Esophagus muscularis mucosa (tissue), 4 donors: ENCODE measurements around the gene RAB9B. TPM values are rescaled to one million over a fixed set of nuclear protein-coding genes. Genes with fewer than 3 reads are reported as not detected.

Experiments used
- DNase-seq: peaks from one replicate; pipeline ENCODE4 v3.0.0-alpha.2; 2017; ENCODE audit errors: extremely low spot score
- H3K27ac ChIP-seq, 4 donors: fragments of 200-600 bp; sonication (generic); replicated peaks in 1 of 4; 1 replicate in 3 of 4; 2 replicates in 1 of 4; pipeline ENCODE4 v1.5.1; 2016 to 2019; ENCODE audit warnings: mild to moderate bottlenecking in 1 of 4
- H3K27me3 ChIP-seq, 4 donors: fragments of 200-600 bp; sonication (generic); one replicate each; pipeline versions ENCODE4 v1.5.1 to v1.6.0; 2016 to 2019
- H3K36me3 ChIP-seq, 4 donors: fragments of 200-600 bp; sonication (generic); one replicate each; pipeline ENCODE4 v1.5.1; 2016 to 2019
- H3K4me1 ChIP-seq, 4 donors: fragments of 200-600 bp; sonication (generic); one replicate each; pipeline ENCODE4 v1.5.1; 2016 to 2019
- H3K4me3 ChIP-seq, 4 donors: fragments of 200-600 bp; sonication (generic); 1 replicate in 2 of 4; 2 replicates in 2 of 4; pipeline ENCODE4 v1.5.1; 2016 to 2019; ENCODE audit warnings: mild to moderate bottlenecking in 4 of 4, moderate library complexity in 1 of 4
- H3K9me3 ChIP-seq, 4 donors: fragments of 200-600 bp; sonication (generic); 1 replicate in 3 of 4; 2 replicates in 1 of 4; pipeline ENCODE4 v1.5.1; 2016 to 2019
- EP300 ChIP-seq: sonication (generic); formaldehyde crosslinking; IDR thresholded peaks from one replicate; pipeline ENCODE4 v1.6.1; 2017; ENCODE audit warnings: antibody characterized with exemption
- POLR2A ChIP-seq: fragments of 450-650 bp; IDR thresholded peaks from one replicate; pipeline ENCODE4 v1.6.1; 2017; ENCODE audit warnings: antibody characterized with exemption, moderate library complexity, mild to moderate bottlenecking, low read depth
- POLR2AphosphoS5 ChIP-seq, 2 donors: sonication (generic); formaldehyde crosslinking; IDR thresholded peaks; one replicate each; pipeline ENCODE4 v1.6.1; 2017; ENCODE audit warnings: antibody characterized with exemption in 2 of 2
- WGBS: methylation state at CpG from one replicate; pipeline ENCODE4 v1.1.5; 2018; 5-methylcytosine and 5-hydroxymethylcytosine counted together
- intact Hi-C: fragments of 100-400 bp; cut with DNase I; formaldehyde crosslinking; loops from one replicate; pipeline ENCODE4 v1.15.1; 2023
- total RNA-seq, 4 donors: library from RNA; depleted of rRNA; stranded (reverse); fragments of >200 nt; gene quantifications; one replicate each; pipeline versions ENCODE4 v1.1.0 to v1.2.1, GENCODE V29; 2016
- TF ChIP-seq, protein P1 (sequence below), 3 experiments: fragments of 200-600 bp in 2 of 3; fragments of 450-650 bp in 1 of 3; sonication (generic) in 2 of 3; IDR thresholded peaks; one replicate each; pipeline ENCODE4 v1.5.1; 2017 to 2019; ENCODE audit warnings: antibody characterized with exemption in 3 of 3, mild to moderate bottlenecking in 2 of 3, moderate library complexity in 1 of 3

RAB9B gene
- total RNA-seq, 4 donors from 2014 or later: 8.9 to 13.6 (median 11.1) TPM

DNA sequence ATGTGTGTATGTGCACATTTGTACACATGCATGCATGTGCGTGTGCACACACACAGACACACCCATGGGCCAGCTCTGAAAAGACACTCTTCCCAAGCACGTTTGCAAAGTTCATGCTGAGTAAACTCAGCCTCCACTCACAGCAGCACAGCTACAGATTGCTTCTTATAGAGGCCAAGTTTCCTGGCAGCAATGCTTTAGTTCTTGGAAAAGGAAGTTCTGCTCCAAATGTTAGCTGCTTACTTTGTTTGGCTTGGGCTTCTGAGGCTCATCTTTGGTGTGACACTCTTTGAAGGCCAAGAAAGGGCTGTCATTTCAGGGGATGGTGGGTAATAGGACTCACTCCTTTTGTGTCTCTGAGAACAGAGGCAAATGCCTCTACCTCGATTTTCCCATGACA is 48.9 kb downstream of the RAB9B start:
- H3K36me3 ChIP-seq: no peaks in the 10 kb centered on the region
- peak overlapping the region in 2 of 4 donors; percentile 36 to 42 for H3K27ac ChIP-seq
- intact Hi-C loops: no loop called here
- no peaks in the 10 kb centered on the region for H3K9me3 ChIP-seq
- WGBS: 32% methylated on average over 3 of the region's 3 CpGs
- TF ChIP-seq POLR2AphosphoS5 (IDR thresholded peaks at IDR 0.05): no peak
- no peak for TF ChIP-seq EP300
- no peak for TF ChIP-seq POLR2A
- TF ChIP-seq, protein P1, sequence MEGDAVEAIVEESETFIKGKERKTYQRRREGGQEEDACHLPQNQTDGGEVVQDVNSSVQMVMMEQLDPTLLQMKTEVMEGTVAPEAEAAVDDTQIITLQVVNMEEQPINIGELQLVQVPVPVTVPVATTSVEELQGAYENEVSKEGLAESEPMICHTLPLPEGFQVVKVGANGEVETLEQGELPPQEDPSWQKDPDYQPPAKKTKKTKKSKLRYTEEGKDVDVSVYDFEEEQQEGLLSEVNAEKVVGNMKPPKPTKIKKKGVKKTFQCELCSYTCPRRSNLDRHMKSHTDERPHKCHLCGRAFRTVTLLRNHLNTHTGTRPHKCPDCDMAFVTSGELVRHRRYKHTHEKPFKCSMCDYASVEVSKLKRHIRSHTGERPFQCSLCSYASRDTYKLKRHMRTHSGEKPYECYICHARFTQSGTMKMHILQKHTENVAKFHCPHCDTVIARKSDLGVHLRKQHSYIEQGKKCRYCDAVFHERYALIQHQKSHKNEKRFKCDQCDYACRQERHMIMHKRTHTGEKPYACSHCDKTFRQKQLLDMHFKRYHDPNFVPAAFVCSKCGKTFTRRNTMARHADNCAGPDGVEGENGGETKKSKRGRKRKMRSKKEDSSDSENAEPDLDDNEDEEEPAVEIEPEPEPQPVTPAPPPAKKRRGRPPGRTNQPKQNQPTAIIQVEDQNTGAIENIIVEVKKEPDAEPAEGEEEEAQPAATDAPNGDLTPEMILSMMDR (IDR thresholded peaks at IDR 0.05): no peak
- H3K4me3 ChIP-seq: no peak overlapping the region
- H3K27me3 ChIP-seq: no peaks in the 10 kb centered on the region
- H3K4me1 ChIP-seq: peaks cover 0 to 34% (median 24%) of the 10 kb centered on the region in 4 donors
- no peak for DNase-seq

DNA sequence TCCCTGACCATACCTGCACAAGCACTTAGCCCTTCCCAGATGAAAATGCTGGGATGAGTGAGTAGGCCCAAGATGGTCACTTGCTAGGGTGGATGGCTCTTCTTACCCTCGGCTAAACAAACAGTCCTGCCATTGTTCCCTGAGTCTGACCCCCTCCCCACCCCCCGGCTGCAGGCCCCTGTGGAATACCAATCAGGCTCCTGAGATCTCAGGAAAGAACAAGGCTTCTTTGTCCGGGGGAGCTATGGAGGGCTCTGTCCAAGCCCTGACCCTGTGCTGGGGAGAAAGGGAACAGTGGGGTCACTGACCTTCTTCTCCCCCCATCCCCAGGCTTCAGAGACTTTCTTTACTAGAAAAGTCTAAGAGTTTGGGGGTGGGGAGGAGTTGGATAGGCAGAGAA is 49.4 kb downstream of the RAB9B start:
- DNase-seq: no peak
- Histone ChIP-seq H3K9me3 (no peaks in the 10 kb centered on the region), H3K27ac (peak overlapping the region in 2 of 4 donors; percentile 36 to 42), H3K36me3 (no peaks in the 10 kb centered on the region), H3K4me1 (peaks cover 0 to 34% (median 24%) of the 10 kb centered on the region in 4 donors), H3K27me3 (no peaks in the 10 kb centered on the region), H3K4me3 (no peak overlapping the region)
- intact Hi-C loops: no loop called here
- TF ChIP-seq POLR2AphosphoS5 (IDR thresholded peaks at IDR 0.05) (no peak), POLR2A (no peak), EP300 (no peak)
- TF ChIP-seq, protein P1 (IDR thresholded peaks at IDR 0.05): no peak
- WGBS: 71% methylated on average over 3 of the region's 3 CpGs

DNA sequence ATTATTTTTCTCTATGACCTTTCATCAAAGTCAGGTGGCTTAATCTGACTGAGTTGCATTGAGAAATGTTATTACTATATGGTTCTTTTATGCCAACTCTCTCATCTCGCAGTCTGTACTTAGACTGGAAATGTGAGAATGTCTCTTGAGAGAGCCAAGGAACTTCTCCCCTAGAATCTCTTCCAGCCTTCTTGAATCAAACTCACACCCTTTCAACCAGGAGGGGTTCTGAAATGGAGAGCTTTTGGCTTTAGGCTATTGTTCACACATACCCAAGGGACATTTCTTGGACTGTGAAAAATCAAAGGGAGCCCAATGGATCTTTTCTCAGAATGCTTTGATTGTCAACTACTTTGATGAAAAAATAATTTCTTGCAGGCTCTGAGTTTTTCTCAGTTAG is 50.4 kb downstream of the RAB9B start:
- intact Hi-C loops: no loop called here
- no peaks in the 10 kb centered on the region for H3K27me3 ChIP-seq
- TF ChIP-seq, protein P1 (IDR thresholded peaks at IDR 0.05): no peak
- TF ChIP-seq POLR2AphosphoS5 (IDR thresholded peaks at IDR 0.05): no peak
- TF ChIP-seq EP300: no peak
- no peak for TF ChIP-seq POLR2A
- no peaks in the 10 kb centered on the region for H3K36me3 ChIP-seq
- H3K4me3 ChIP-seq: no peak overlapping the region
- no peak for DNase-seq
- H3K27ac ChIP-seq: no peak overlapping the region
- WGBS: 71% methylated on average over 1 of the region's 1 CpG
- H3K9me3 ChIP-seq: no peaks in the 10 kb centered on the region
- peaks cover 0 to 34% (median 24%) of the 10 kb centered on the region in 4 donors for H3K4me1 ChIP-seq

DNA sequence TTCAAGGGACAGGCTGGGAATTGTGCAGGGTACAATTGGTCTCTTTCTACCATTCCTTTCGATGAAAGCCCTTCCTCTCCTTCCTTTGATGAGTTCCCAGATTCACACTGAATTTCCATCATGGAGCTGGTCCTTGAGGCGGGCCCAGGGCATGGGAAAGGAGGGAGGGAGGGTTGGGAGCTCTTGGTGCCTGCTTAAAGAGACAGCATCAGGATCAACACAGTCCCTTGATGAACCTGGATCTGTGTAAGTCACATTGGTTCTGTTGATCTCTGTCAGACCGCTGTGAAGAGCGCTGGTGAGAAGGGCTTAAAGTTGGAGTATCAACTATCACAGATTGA is 51.0 kb downstream of the RAB9B start:
- Histone ChIP-seq H3K27ac (no peak overlapping the region), H3K27me3 (no peaks in the 10 kb centered on the region), H3K36me3 (no peaks in the 10 kb centered on the region), H3K9me3 (no peaks in the 10 kb centered on the region), H3K4me3 (no peak overlapping the region), H3K4me1 (peaks cover 0 to 34% (median 24%) of the 10 kb centered on the region in 4 donors)
- no peak for TF ChIP-seq POLR2A
- no peak for DNase-seq
- WGBS: 69% methylated on average over 4 of the region's 4 CpGs
- intact Hi-C loops: no loop called here

DNA sequence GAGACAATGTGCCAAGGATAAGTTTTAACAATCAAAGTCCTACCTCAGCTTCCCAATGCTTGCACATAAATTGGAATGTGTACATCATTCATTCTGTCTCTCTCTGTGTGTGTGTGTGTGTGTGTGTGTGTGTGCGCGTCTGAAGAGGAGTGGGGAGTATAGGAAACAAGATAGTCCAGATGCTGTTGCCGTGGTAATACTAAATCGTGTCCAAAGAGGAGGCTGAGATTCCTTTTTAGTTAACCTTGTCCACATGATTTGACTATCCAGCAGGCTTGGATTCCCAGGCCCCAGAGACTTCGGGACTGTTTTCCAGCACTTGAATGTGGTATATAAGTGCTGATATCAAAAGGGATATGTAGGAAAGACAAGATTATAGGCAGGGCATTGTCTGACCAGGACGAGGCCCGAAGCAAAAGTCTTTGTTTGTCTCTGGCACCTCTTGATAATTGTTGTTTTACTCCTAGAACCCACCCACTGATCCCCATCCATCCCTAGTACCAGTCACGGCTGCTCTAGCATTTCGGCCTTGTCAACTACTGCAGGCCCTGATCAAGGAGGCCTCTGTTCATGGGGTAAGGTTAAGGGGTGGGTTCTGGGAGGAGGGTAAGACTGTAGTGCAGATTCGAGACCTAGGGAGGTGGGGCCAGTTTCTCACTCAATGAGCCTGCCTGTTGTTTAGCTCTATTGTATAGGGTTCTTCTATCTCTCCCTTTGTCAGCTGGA is 51.6 kb downstream of the RAB9B start:
- Histone ChIP-seq H3K9me3 (no peaks in the 10 kb centered on the region), H3K4me1 (peaks cover 0 to 34% (median 24%) of the 10 kb centered on the region in 4 donors), H3K36me3 (no peaks in the 10 kb centered on the region), H3K4me3 (no peak overlapping the region), H3K27me3 (no peaks in the 10 kb centered on the region), H3K27ac (no peak overlapping the region)
- DNase-seq: no peak
- no peak for TF ChIP-seq POLR2A
- no peak for TF ChIP-seq POLR2AphosphoS5 (IDR thresholded peaks at IDR 0.05)
- TF ChIP-seq, protein P1 (IDR thresholded peaks at IDR 0.05): no peak
- no peak for TF ChIP-seq EP300
- intact Hi-C loops: no loop called here
- 72% methylated on average over 10 of the region's 10 CpGs for WGBS
